PC-3 (cell line): ENCODE results near the gene SLC13A3.

Experiments
- EZH2 ChIP-seq: fragments of 300-600 bp; sonication (generic); IDR thresholded peaks from one replicate; pipeline ENCODE4 v1.6.1; 2017; ENCODE audit warnings: antibody characterized with exemption, mild to moderate bottlenecking, low read length; ENCODE audit not compliant: unreplicated experiment
- EZH2phosphoT487 ChIP-seq: fragments of 300-600 bp; sonication (generic); IDR thresholded peaks from 2 replicates; pipeline ENCODE4 v1.6.1; 2018; ENCODE audit warnings: mild to moderate bottlenecking, antibody characterized with exemption, low read length, borderline replicate concordance
- TF ChIP-seq, protein P1 (sequence below): fragments of 300-600 bp; sonication (generic); conservative IDR thresholded peaks from 2 replicates; pipeline ENCODE4 v1.5.1; 2017; ENCODE audit warnings: antibody characterized with exemption, low read depth, mild to moderate bottlenecking, low read length

DNA sequence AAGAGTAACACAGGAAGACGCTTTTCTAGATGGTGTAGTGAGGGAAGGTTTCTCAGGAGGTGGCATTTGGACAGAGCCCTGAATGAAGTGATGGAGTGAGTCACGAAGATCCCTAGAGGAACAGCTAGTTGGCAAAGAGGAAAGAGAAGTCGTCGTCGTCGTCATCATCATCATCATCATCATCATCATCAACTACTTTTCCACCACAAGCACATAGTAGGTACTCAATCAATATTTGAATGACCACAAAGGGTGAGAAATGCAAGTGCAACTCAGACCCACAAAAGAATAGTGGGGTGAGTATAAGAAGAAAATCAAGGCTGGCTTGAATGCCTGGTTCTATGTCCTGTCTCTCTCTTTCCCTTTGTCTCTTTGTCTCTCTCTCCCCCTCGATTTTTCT lies 72.5 kb downstream of the SLC13A3 start:
- TF ChIP-seq, protein P1, sequence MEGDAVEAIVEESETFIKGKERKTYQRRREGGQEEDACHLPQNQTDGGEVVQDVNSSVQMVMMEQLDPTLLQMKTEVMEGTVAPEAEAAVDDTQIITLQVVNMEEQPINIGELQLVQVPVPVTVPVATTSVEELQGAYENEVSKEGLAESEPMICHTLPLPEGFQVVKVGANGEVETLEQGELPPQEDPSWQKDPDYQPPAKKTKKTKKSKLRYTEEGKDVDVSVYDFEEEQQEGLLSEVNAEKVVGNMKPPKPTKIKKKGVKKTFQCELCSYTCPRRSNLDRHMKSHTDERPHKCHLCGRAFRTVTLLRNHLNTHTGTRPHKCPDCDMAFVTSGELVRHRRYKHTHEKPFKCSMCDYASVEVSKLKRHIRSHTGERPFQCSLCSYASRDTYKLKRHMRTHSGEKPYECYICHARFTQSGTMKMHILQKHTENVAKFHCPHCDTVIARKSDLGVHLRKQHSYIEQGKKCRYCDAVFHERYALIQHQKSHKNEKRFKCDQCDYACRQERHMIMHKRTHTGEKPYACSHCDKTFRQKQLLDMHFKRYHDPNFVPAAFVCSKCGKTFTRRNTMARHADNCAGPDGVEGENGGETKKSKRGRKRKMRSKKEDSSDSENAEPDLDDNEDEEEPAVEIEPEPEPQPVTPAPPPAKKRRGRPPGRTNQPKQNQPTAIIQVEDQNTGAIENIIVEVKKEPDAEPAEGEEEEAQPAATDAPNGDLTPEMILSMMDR, result no peak
- TF ChIP-seq EZH2 (no peak), EZH2phosphoT487 (no peak)
